Mucosa of rectum (tissue), 2 donors: ENCODE measurements around the gene RPL9.
"Not testable (repeated sequence)": the region's sequence is repeated elsewhere in the genome, so short reads cannot be mapped to it uniquely, and the experiment has no call there.

Experiments used
- H3K27ac ChIP-seq, 2 donors: one replicate each; pipeline ENCODE4 v1.7.0; 2013; ENCODE audit warnings: inconsistent platforms in 2 of 2, low read depth in 2 of 2, low read length in 2 of 2
- H3K27me3 ChIP-seq, 2 donors: one replicate each; pipeline ENCODE4 v1.7.0; 2013; ENCODE audit warnings: low read length in 2 of 2; ENCODE audit not compliant: control insufficient read depth in 2 of 2, insufficient read depth in 2 of 2
- H3K36me3 ChIP-seq, 2 donors: one replicate each; pipeline ENCODE4 v1.7.0; 2013; ENCODE audit warnings: low read length in 2 of 2; ENCODE audit not compliant: control insufficient read depth in 2 of 2, insufficient read depth in 2 of 2
- H3K4me1 ChIP-seq, 2 donors: one replicate each; pipeline ENCODE4 v1.7.0; 2013; ENCODE audit warnings: low read length in 2 of 2, mild to moderate bottlenecking in 1 of 2; ENCODE audit not compliant: control insufficient read depth in 2 of 2, insufficient read depth in 2 of 2
- H3K4me3 ChIP-seq, 2 donors: one replicate each; pipeline ENCODE4 v1.7.0; 2013; ENCODE audit warnings: low read length in 2 of 2
- H3K9ac ChIP-seq, 2 donors: one replicate each; pipeline ENCODE4 v1.7.0; 2013; ENCODE audit warnings: low read length in 2 of 2, low read depth in 1 of 2, mild to moderate bottlenecking in 1 of 2
- H3K9me3 ChIP-seq, 2 donors: one replicate each; pipeline ENCODE4 v1.7.0; 2013; ENCODE audit warnings: low read length in 2 of 2; ENCODE audit not compliant: control insufficient read depth in 2 of 2
- donor health status: healthy.
- donor health status: Normal muscosa, but diverticular disease.

Gene RPL9

GRCh38 chr4:39458505-39459300, at the start of gene RPL9, which contains the start of gene LIAS:
Gene RPL9 (minus strand): TSS chr4:39458922. CDS start chr4:39458439, 483 bp downstream.
Gene LIAS (plus strand): TSS chr4:39459056. CDS start chr4:39459118, 62 bp downstream.
- H3K36me3 ChIP-seq: peaks cover 33 to 35% of the 10 kb centered on the region in 2 donors
- H3K4me3 ChIP-seq: peak within 1 kb of the TSS; percentile 88 to 97
- H3K27ac ChIP-seq: peak within 1 kb of the TSS; percentile 97 to 99
- peaks cover 15 to 20% of the 10 kb centered on the region in 2 donors for H3K4me1 ChIP-seq
- H3K9me3 ChIP-seq: no peaks in the 10 kb centered on the region
- peak within 1 kb of the TSS; percentile 93 to 99 for H3K9ac ChIP-seq
- no peaks in the 10 kb centered on the region for H3K27me3 ChIP-seq

GRCh38 chr4:39505581-39505980, 46.9 kb upstream of the RPL9 start:
- Histone ChIP-seq H3K9ac (peak overlapping the region in 1 of 2 donors; percentile 7), H3K36me3 (peaks cover 64 to 76% of the 10 kb centered on the region in 2 donors), H3K27me3 (no peaks in the 10 kb centered on the region), H3K4me1 (peaks cover 0 to 7% of the 10 kb centered on the region in 2 donors), H3K4me3 (no peak overlapping the region), H3K9me3 (no peaks in the 10 kb centered on the region), H3K27ac (peak overlapping the region; percentile 64 to 73)

- H3K4me3 ChIP-seq: no peak overlapping the region
- no peak overlapping the region for H3K27ac ChIP-seq
- H3K9ac ChIP-seq: no peak overlapping the region
- no peaks in the 10 kb centered on the region for H3K9me3 ChIP-seq
- H3K4me1 ChIP-seq: peaks cover 0 to 7% of the 10 kb centered on the region in 2 donors
- H3K36me3 ChIP-seq: peaks cover 60 to 70% of the 10 kb centered on the region in 2 donors
- no peaks in the 10 kb centered on the region for H3K27me3 ChIP-seq
Observed at GRCh38 chr4:39504538-39504937, 45.8 kb upstream of the RPL9 start.

GRCh38 chr4:39502664-39503035, 43.9 kb upstream of the RPL9 start:
- Histone ChIP-seq H3K36me3 (peaks cover 57 to 58% of the 10 kb centered on the region in 2 donors), H3K27ac (peak overlapping the region in 1 of 2 donors; percentile 22)
- not testable (repeated sequence) for H3K9ac ChIP-seq, H3K4me1 ChIP-seq, H3K27me3 ChIP-seq, H3K4me3 ChIP-seq, H3K9me3 ChIP-seq

GRCh38 chr4:39502019-39502663, 43.4 kb upstream of the RPL9 start:
- peaks cover 52 to 54% of the 10 kb centered on the region in 2 donors for H3K36me3 ChIP-seq
- no peak overlapping the region for H3K9ac ChIP-seq
- no peaks in the 10 kb centered on the region for H3K27me3 ChIP-seq
- no peak overlapping the region for H3K4me3 ChIP-seq
- H3K9me3 ChIP-seq: no peaks in the 10 kb centered on the region
- peaks cover 0 to 7% of the 10 kb centered on the region in 2 donors for H3K4me1 ChIP-seq
- H3K27ac ChIP-seq: peak overlapping the region in 1 of 2 donors; percentile 22

- no peak overlapping the region for H3K9ac ChIP-seq
- no peak overlapping the region for H3K4me3 ChIP-seq
- H3K27me3 ChIP-seq: no peaks in the 10 kb centered on the region
- H3K4me1 ChIP-seq: no peaks in the 10 kb centered on the region
- H3K36me3 ChIP-seq: peaks cover 31 to 32% of the 10 kb centered on the region in 2 donors
- no peaks in the 10 kb centered on the region for H3K9me3 ChIP-seq
- H3K27ac ChIP-seq: no peak overlapping the region
Observed at GRCh38 chr4:39498727-39499020, 40.0 kb upstream of the RPL9 start.

- Histone ChIP-seq H3K27me3 (no peaks in the 10 kb centered on the region), H3K9me3 (no peaks in the 10 kb centered on the region), H3K27ac (no peak overlapping the region), H3K9ac (no peak overlapping the region), H3K36me3 (peaks cover 25 to 26% of the 10 kb centered on the region in 2 donors), H3K4me3 (no peak overlapping the region), H3K4me1 (no peaks in the 10 kb centered on the region)
Observed at GRCh38 chr4:39497909-39498726, 39.4 kb upstream of the RPL9 start.

- Histone ChIP-seq H3K4me1 (no peaks in the 10 kb centered on the region), H3K4me3 (no peak overlapping the region), H3K36me3 (peaks cover 9 to 13% of the 10 kb centered on the region in 2 donors), H3K9me3 (no peaks in the 10 kb centered on the region), H3K9ac (no peak overlapping the region), H3K27ac (no peak overlapping the region), H3K27me3 (no peaks in the 10 kb centered on the region)
Observed at GRCh38 chr4:39495446-39496213, 36.9 kb upstream of the RPL9 start.

GRCh38 chr4:39494354-39494753, 35.6 kb upstream of the RPL9 start:
- Histone ChIP-seq H3K4me3 (no peak overlapping the region), H3K9me3 (no peaks in the 10 kb centered on the region), H3K27me3 (no peaks in the 10 kb centered on the region), H3K36me3 (peaks cover 5 to 13% of the 10 kb centered on the region in 2 donors), H3K27ac (no peak overlapping the region), H3K9ac (no peak overlapping the region), H3K4me1 (no peaks in the 10 kb centered on the region)
